GM18502 (cell line): ENCODE measurements around the gene MT1G.
"Not testable (repeated sequence)": the region's sequence is repeated elsewhere in the genome, so short reads cannot be mapped to it uniquely, and the experiment has no call there.

Experiments used
- ATAC-seq: cut with Tn5 transposase; IDR thresholded peaks from one replicate; pipeline ENCODE4 v1.9.1; 2021; ENCODE audit warnings: mild to moderate bottlenecking; ENCODE audit not compliant: unreplicated experiment, poor library complexity

The MT1G gene

GRCh38 chr16:56686758-56687157, 18.9 kb upstream of the MT1G start:
- ATAC-seq: no peak

- ATAC-seq: no peak
These were observed 17.2 kb upstream of the MT1G start for GRCh38 chr16:56684926-56685590.

DNA sequence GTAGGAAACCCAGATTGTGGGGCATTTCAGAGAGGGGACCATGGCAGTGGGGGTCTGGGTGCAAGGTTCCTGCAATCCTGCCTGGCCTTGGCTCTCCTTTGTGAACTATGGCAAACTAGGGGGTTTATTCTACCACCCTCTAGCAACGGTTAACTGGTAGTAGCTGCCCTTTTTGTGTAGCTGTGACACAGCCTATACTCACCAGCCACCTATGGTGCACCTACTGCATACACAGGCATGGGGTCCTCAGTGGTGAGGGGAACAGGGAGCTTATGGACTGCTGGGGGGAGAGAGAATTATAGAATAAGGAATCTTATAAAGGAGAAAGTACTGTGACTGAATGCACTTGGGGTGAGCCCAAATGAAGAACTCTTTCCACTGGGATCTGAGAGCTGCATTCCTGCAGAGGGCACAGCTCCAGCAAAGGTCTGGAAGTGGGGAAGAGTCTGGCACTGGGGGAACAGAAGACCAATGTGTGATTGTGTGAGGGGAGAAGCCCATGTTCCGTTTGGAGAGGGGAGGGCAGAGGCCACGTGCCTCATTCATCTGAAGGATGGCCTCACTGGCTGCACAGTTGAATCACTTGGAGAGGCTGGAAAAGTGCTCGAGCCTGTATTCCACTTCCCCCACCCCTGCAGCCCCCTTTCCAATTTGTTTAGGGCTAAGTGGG, 16.5 kb upstream of the MT1G start:
- ATAC-seq: no peak

DNA sequence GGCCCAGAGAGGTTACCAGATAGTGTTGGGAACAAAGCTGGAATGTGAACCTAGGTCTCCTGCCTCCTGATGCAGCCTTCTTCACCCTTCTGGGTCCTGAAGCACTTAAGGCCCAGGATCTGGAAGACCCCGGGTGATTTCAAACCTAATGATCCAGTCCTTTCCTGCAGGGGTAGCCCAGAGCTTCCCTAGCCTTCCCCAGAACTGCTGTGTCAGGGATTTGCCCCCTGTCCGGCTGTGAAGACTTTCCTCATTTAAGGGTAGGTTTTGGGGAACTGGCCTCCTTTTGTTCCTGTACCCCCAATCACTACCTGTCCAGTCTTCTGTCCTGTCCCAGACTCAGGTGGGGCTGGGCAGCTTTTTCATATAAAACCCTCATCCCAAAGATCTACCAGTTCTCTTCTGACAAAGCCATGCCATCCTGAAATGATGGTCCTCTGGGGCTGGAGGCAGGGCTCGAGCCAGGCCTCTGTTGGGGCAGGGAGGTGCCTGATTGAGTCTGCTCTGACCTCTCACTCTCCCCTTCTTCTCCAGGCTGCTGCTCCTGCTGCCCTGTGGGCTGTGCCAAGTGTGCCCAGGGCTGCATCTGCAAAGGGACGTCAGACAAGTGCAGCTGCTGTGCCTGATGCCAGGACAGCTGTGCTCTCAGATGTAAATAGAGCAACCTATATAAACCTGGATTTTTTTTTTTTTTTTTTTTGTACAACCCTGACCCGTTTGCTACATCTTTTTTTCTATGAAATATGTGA, 15.7 kb upstream of the MT1G start:
- no peak for ATAC-seq

- ATAC-seq: no peak
These were observed 15.0 kb upstream of the MT1G start for GRCh38 chr16:56682703-56683397.

GRCh38 chr16:56681939-56682702, 14.3 kb upstream of the MT1G start, which contains the start of gene MT1X:
Gene MT1X (plus strand): TSS chr16:56682470. CDS start chr16:56682541, 71 bp downstream.
- peak; percentile 99 for ATAC-seq

- ATAC-seq: no peak
These were observed 12.0 kb upstream of the MT1G start for GRCh38 chr16:56679818-56680217.

DNA sequence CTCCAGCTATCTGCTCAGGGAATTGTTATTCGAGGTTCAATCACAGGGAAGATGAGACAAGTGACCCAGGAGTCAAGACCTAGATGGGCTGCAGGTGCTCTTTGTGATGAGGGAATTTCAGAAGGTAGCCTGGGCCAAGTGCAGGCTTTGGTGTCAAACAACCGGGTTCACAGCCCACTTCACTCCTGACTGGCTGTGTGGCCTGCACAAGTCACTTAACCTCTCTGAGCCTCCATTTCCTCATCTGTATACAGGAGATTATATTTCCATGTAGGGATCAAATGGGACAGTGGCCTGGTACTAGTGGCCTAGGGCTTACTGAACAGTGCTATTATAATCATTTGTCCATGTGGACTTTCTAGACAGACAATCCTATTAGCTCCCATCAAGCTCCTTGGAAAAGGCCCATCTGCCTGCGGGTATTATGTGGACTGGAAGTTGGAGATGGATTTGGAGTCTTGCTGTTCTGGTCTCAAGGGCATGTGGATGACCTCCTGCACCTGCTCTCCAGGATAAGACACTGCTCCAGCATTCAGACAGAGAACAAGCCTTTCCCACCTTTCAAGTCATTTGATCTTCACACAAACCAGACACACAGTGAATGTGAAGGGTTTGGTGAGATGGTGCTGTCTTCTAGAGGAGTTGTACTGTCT, 11.3 kb upstream of the MT1G start:
- no peak for ATAC-seq

GRCh38 chr16:56677474-56677873, 9.6 kb upstream of the MT1G start:
- no peak for ATAC-seq

GRCh38 chr16:56675685-56676210, 7.9 kb upstream of the MT1G start:
- no peak for ATAC-seq

GRCh38 chr16:56674570-56674969, 6.7 kb upstream of the MT1G start:
- not testable (repeated sequence) for ATAC-seq

GRCh38 chr16:56673921-56674320, 6.1 kb upstream of the MT1G start:
- ATAC-seq: no peak

GRCh38 chr16:56672761-56673536, 5.1 kb upstream of the MT1G start:
- ATAC-seq: no peak

DNA sequence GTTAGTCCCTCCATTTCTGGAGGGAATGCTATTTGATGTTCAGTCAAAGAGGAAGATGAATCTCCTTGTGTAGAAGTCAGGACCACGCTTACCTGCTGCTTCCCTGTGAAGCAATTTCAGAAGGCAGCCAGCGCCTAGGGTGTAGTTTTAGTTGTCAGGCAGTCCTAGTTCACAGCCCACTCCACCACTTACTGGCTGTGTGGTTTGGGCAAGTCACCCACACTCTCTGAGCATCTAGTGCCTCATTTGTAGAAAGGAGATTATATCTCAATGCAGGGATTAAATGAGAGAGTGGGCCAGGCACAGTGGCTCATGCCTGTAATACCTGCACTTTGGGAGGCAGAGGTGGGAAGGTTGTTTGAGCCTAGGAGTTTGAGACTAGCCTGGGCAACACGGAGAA, 4.3 kb upstream of the MT1G start:
- ATAC-seq: not testable (repeated sequence)

DNA sequence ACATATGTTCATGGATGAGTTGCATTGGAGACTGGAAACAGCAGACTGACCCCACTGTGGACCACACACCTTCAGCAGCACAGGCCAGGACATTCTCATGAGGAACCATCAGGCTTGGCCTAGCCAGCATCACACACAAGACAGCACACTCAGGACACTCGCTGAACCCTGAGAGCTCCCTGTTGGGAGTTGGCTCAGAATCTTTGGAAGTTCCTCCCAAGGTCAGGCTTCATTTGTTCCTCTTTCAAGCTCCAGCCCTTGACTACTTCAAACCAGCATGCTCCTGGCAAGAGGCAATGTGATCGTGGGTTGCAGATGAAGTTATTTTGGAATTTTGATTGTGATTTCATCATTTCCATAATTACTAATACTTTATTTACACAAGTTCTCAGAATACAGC, 3.8 kb upstream of the MT1G start:
- ATAC-seq: not testable (repeated sequence)

DNA sequence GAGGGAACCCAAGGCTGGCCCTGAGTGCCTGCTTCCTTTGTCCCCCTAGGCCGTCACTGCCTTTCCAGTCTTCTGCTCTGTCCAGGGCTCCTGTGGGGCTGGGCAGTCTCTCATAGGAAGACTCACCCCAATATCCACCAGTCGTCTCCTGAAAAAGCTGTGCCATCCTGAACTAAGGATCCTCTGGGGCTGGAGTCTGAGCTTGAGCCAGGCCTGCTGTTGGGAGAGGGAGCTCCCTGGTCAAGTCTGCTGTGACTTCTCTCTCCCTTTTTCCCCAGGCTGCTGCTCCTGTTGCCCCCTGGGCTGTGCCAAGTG, 2.7 kb upstream of the MT1G start:
- no peak for ATAC-seq

GRCh38 chr16:56669840-56670619, 2.2 kb upstream of the MT1G start:
- no peak for ATAC-seq
